Central memory CD8-positive, alpha-beta T cell (primary cell): ENCODE measurements around the gene ATP8B3.
A peak's percentile ranks its signal among the peaks of the same experiment; 100 is the strongest.

ENCODE experiments used
- ATAC-seq: fragments of 150-1000 bp; cut with Tn5 transposase; replicated peaks from 2 replicates; pipeline ENCODE4 v1.10.0; 2022; ENCODE audit warnings: mild to moderate bottlenecking, moderate FRiP score, moderate number of reproducible peaks; ENCODE audit not compliant: poor library complexity, severe bottlenecking; ENCODE audit errors: extremely low read depth
- DNase-seq, 2 donors: peaks; one replicate each; pipeline ENCODE4 v3.0.0; 2021; ENCODE audit warnings: low spot score in 2 of 2
- H3K27ac Mint-ChIP-seq: one replicate; pipeline ENCODE4 v1.8.0; 2022; ENCODE audit warnings: low read depth, mild to moderate bottlenecking, moderate library complexity, mixed read lengths
- H3K27me3 Mint-ChIP-seq: one replicate; pipeline ENCODE4 v1.8.0; 2022; ENCODE audit warnings: mixed read lengths
- H3K36me3 Mint-ChIP-seq: one replicate; pipeline ENCODE4 v1.8.0; 2022; ENCODE audit warnings: mild to moderate bottlenecking, moderate library complexity, mixed read lengths; ENCODE audit not compliant: insufficient read depth
- H3K4me1 Mint-ChIP-seq: one replicate; pipeline ENCODE4 v1.8.0; 2022; ENCODE audit warnings: mixed read lengths
- H3K4me3 Mint-ChIP-seq: one replicate; pipeline ENCODE4 v1.8.0; 2022; ENCODE audit warnings: mild to moderate bottlenecking, moderate library complexity, mixed read lengths
- H3K9me3 Mint-ChIP-seq: one replicate; pipeline ENCODE4 v1.8.0; 2022; ENCODE audit warnings: mixed read lengths

Gene ATP8B3, protein sequence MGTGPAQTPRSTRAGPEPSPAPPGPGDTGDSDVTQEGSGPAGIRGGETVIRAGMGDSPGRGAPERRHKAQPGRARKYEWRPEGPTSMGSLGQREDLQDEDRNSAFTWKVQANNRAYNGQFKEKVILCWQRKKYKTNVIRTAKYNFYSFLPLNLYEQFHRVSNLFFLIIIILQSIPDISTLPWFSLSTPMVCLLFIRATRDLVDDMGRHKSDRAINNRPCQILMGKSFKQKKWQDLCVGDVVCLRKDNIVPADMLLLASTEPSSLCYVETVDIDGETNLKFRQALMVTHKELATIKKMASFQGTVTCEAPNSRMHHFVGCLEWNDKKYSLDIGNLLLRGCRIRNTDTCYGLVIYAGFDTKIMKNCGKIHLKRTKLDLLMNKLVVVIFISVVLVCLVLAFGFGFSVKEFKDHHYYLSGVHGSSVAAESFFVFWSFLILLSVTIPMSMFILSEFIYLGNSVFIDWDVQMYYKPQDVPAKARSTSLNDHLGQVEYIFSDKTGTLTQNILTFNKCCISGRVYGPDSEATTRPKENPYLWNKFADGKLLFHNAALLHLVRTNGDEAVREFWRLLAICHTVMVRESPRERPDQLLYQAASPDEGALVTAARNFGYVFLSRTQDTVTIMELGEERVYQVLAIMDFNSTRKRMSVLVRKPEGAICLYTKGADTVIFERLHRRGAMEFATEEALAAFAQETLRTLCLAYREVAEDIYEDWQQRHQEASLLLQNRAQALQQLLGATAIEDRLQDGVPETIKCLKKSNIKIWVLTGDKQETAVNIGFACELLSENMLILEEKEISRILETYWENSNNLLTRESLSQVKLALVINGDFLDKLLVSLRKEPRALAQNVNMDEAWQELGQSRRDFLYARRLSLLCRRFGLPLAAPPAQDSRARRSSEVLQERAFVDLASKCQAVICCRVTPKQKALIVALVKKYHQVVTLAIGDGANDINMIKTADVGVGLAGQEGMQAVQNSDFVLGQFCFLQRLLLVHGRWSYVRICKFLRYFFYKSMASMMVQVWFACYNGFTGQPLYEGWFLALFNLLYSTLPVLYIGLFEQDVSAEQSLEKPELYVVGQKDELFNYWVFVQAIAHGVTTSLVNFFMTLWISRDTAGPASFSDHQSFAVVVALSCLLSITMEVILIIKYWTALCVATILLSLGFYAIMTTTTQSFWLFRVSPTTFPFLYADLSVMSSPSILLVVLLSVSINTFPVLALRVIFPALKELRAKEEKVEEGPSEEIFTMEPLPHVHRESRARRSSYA (N-terminal part only)

GRCh38 chr19:1811942-1812425 lies at the start of gene ATP8B3:
TSS of gene ATP8B3 (minus strand) at chr19:1812276. CDS start at chr19:1811736, 540 bp downstream.
- DNase-seq (peak in 1 of 2 donors; percentile 42), ATAC-seq (peak; percentile 40)
- Mint-ChIP-seq H3K4me1 (peaks cover 10% of the 10 kb centered on the region), H3K27me3 (no peaks in the 10 kb centered on the region), H3K9me3 (no peaks in the 10 kb centered on the region), H3K36me3 (peaks cover 16% of the 10 kb centered on the region), H3K27ac (peak within 1 kb of the TSS; percentile 82), H3K4me3 (peak within 1 kb of the TSS; percentile 92)

GRCh38 chr19:1861599-1862031 lies 49.5 kb upstream of the ATP8B3 start:
- no peak for DNase-seq
- ATAC-seq: no peak
- Mint-ChIP-seq H3K27me3 (no peaks in the 10 kb centered on the region), H3K4me1 (peaks cover 31% of the 10 kb centered on the region), H3K27ac (peak overlapping the region; percentile 95), H3K9me3 (no peaks in the 10 kb centered on the region), H3K4me3 (peak overlapping the region; percentile 97), H3K36me3 (peaks cover 22% of the 10 kb centered on the region)

GRCh38 chr19:1860821-1861598 lies 48.9 kb upstream of the ATP8B3 start:
- Mint-ChIP-seq H3K9me3 (no peaks in the 10 kb centered on the region), H3K27me3 (no peaks in the 10 kb centered on the region), H3K4me1 (peaks cover 37% of the 10 kb centered on the region), H3K36me3 (peaks cover 22% of the 10 kb centered on the region), H3K27ac (peak overlapping the region; percentile 95), H3K4me3 (peak overlapping the region; percentile 97)
- ATAC-seq (no peak), DNase-seq (no peak)

GRCh38 chr19:1860042-1860775 lies 48.1 kb upstream of the ATP8B3 start:
- no peaks in the 10 kb centered on the region for H3K9me3 Mint-ChIP-seq
- DNase-seq: no peak
- H3K4me3 Mint-ChIP-seq: peak overlapping the region; percentile 97
- peak overlapping the region; percentile 29 for H3K27ac Mint-ChIP-seq
- peaks cover 45% of the 10 kb centered on the region for H3K4me1 Mint-ChIP-seq
- ATAC-seq: no peak
- peaks cover 22% of the 10 kb centered on the region for H3K36me3 Mint-ChIP-seq
- no peaks in the 10 kb centered on the region for H3K27me3 Mint-ChIP-seq

- H3K36me3 Mint-ChIP-seq: peaks cover 19% of the 10 kb centered on the region
- no peaks in the 10 kb centered on the region for H3K9me3 Mint-ChIP-seq
- peak overlapping the region; percentile 40 for H3K4me3 Mint-ChIP-seq
- H3K4me1 Mint-ChIP-seq: peaks cover 49% of the 10 kb centered on the region
- no peaks in the 10 kb centered on the region for H3K27me3 Mint-ChIP-seq
- H3K27ac Mint-ChIP-seq: peak overlapping the region; percentile 29
- ATAC-seq (no peak), DNase-seq (no peak)
Observed at GRCh38 chr19:1859331-1859781, 47.3 kb upstream of the ATP8B3 start.

DNA sequence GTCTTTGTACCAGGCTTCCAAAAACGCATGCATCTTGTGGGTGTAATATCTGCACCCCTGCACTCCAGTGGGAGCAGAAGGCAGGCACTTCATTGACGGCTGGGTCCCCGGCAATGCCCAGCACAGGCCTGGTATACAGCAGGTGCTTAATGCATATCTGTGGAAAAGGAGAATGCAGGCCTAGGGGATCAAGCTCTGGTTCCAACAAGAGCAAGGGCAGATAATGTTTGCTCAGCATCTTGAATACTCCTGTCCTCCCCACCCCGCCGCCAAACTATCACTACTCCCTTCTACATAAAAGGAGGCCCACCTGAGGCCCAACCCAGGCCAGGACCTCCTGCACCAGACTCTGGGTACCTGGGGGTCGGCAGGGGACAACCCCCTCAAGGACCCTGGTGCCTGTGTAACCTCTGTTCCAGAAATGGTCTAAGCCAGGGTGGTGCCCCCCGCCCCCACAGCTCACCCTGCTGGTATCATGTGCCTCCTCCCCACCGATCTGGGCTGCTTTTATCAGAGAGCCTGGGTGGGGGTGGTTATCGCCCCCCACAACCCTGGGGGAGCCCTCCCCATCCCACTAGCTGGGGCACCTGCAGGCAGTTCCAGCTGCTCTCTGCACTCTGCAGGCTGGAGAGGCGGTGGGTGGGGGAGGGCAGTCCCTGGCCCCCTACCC lies 46.5 kb upstream of the ATP8B3 start:
- H3K36me3 Mint-ChIP-seq: peaks cover 17% of the 10 kb centered on the region
- DNase-seq (no peak), ATAC-seq (no peak)
- H3K4me1 Mint-ChIP-seq: peaks cover 50% of the 10 kb centered on the region
- H3K27me3 Mint-ChIP-seq: no peaks in the 10 kb centered on the region
- H3K27ac Mint-ChIP-seq: no peak overlapping the region
- H3K4me3 Mint-ChIP-seq: peak overlapping the region; percentile 40
- H3K9me3 Mint-ChIP-seq: no peaks in the 10 kb centered on the region

- Mint-ChIP-seq H3K27me3 (no peaks in the 10 kb centered on the region), H3K4me1 (peaks cover 55% of the 10 kb centered on the region), H3K27ac (no peak overlapping the region), H3K4me3 (peak overlapping the region; percentile 78), H3K9me3 (no peaks in the 10 kb centered on the region), H3K36me3 (peaks cover 21% of the 10 kb centered on the region)
- ATAC-seq (no peak), DNase-seq (no peak)
Observed at GRCh38 chr19:1857648-1858326, 45.7 kb upstream of the ATP8B3 start.

DNA sequence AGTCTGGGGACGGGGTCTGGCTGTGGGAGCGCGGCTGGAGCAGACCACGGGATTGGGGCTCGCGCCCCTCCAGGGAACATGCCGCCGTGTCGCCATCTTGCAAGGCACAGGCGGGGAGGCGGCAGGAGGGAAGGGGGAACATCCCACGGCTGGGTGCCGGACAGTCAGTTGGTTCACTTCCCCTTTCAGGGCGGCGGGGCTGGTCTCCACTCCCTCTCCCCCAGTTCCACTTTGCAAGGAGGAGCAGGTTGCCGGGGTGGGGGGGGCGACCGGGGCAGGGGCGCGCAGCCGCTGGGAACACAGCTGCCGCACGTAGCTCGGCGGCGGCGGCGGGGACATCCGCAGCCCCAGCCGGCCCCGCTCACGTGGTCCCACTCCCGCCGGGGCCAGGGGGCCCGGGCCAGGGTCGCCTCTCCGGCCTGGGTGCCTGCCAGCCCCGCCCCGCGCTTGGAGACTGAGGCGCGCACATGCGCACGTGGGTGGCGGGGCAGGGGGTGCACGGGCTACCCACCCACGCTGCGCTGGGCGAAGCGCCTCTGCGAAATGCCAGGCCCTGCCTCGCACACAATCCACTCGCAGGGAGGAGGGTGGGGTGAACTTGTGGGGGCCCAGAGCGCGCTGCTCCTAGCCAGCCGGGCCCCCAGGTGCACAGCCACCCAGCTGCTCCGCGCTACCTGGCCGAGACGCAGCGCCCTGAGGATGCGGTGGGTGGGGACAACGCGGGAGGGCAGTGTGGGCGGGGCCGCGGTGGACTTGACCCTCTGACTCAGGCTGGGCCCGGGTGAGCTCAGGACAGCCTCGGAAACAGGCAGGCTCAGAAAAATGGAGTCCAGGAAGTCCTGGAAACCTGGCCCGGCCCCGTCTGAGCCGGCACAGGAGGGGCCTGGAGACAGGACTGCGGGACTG lies 44.9 kb upstream of the ATP8B3 start:
- H3K27ac Mint-ChIP-seq: peak overlapping the region; percentile 78
- peak overlapping the region; percentile 78 for H3K4me3 Mint-ChIP-seq
- DNase-seq: no peak
- peaks cover 17% of the 10 kb centered on the region for H3K36me3 Mint-ChIP-seq
- no peak for ATAC-seq
- H3K27me3 Mint-ChIP-seq: no peaks in the 10 kb centered on the region
- peaks cover 48% of the 10 kb centered on the region for H3K4me1 Mint-ChIP-seq
- no peaks in the 10 kb centered on the region for H3K9me3 Mint-ChIP-seq

- Mint-ChIP-seq H3K9me3 (no peaks in the 10 kb centered on the region), H3K27ac (peak overlapping the region; percentile 78), H3K36me3 (peaks cover 18% of the 10 kb centered on the region), H3K4me1 (peaks cover 42% of the 10 kb centered on the region), H3K27me3 (no peaks in the 10 kb centered on the region), H3K4me3 (peak overlapping the region; percentile 78)
- DNase-seq (no peak), ATAC-seq (no peak)
Observed at GRCh38 chr19:1856345-1856697, 44.2 kb upstream of the ATP8B3 start.

DNA sequence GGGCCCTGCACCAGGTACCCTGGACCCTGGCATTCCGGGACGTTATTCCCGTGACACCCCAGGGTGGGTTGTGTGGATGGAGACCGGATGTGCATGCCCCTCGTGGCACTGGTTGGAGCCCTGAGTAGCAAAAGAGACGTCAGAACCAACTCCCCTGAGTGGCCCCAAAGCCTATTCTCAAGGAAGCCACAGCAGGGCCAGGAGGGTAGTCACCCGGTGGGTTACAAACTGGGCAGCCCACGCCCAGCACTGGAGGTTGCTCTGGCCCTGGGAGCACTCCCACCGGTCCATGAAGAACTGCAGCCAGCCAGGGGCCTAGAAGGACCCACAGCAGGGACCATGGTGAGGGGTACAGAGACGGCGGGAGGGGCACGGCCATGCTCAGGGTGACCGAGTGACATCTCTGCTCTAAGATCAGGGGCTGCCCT lies 43.8 kb upstream of the ATP8B3 start:
- ATAC-seq: no peak
- Mint-ChIP-seq H3K9me3 (no peaks in the 10 kb centered on the region), H3K4me3 (peak overlapping the region; percentile 78), H3K27ac (peak overlapping the region; percentile 78), H3K27me3 (no peaks in the 10 kb centered on the region), H3K4me1 (peaks cover 43% of the 10 kb centered on the region), H3K36me3 (peaks cover 20% of the 10 kb centered on the region)
- no peak for DNase-seq
